ENCODE data around the gene AIRE. TPM values are rescaled to one million over a fixed set of nuclear protein-coding genes. Genes with fewer than 3 reads are reported as not detected.

The AIRE gene
- total and polyA plus RNA-seq, 2 of the 13 experiments (the other 11 are each of a cell fraction or from before 2014, with no cell fraction given): not detected

DNA sequence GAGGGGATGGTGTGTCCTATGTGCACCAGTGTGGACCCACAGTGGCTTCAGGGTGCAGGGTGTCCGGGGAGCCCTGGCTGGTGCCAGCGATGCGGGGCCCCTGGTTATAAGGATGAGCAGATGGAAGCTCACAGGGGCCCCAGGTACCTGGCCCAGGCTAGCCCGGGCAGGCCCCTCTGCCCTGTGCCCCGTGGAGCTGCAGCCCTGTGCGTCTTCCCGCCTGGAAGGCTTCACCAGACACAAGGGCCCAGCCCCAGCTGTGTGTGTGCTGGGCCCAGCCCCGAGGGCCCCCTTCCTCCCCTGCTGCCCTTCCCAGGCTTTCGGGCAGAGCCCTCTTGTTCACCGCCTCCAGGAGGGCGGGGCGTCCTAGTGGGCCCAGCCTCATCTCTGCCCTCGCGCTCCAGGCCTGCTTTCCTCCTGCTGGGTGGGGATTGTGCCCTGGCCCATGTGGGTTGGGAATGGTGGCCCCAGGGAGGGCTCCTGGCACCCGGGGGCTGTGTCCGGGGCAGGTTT lies 30.1 kb downstream of the AIRE start:
- no TSS peak for BruUV-seq (replicated peaks)
- H4K20me1 ChIP-seq (ENCODE audit: insufficient read depth, low read length): no peaks in the 10 kb centered on the region
- no peak overlapping the region for H3K4me3 ChIP-seq (replicated peaks in 1 of 3; ENCODE audit: insufficient read depth in 1 of 3, low read depth in 2 of 3, low read length in 3 of 3)
- no peaks in the 10 kb centered on the region for H3K9me3 ChIP-seq (ENCODE audit: low read length)
- no peak overlapping the region for H3K4me2 ChIP-seq (ENCODE audit: low read depth, low read length)
- H3K36me3 ChIP-seq (replicated peaks in 1 of 2; ENCODE audit: control insufficient read depth in 1 of 2, insufficient read depth in 2 of 2, low read length in 2 of 2): peaks cover 38 to 59% of the 10 kb centered on the region in 2 experiments; a peak in 4 of 5 replicates
- H3K4me1 ChIP-seq (ENCODE audit: insufficient read depth, low read length): no peaks in the 10 kb centered on the region
- no peaks in the 10 kb centered on the region for H3K27me3 ChIP-seq (ENCODE audit: control insufficient read depth in 1 of 2, insufficient read depth in 2 of 2, low read length in 2 of 2)
- POLR2A ChIA-PET: no interaction called here
- FAIRE-seq: no peak
- H3K79me2 ChIP-seq (ENCODE audit: insufficient read depth, low read length): no peaks in the 10 kb centered on the region
- CTCF ChIA-PET (ENCODE audit: low intra/inter-chr PET ratio, low total read pairs): no interaction called here
- ATAC-seq: no peak
- DNase-seq (ENCODE audit: low spot score): no peak
- 83% methylated on average over 3 of the region's 16 CpGs for WGBS (ENCODE audit: low lambda C conversion rate)
- no peak overlapping the region for H2AFZ ChIP-seq (ENCODE audit: low read length)
- no peak overlapping the region for H3K9ac ChIP-seq (ENCODE audit: insufficient read depth, low read depth, low read length)
- H3K27ac ChIP-seq (ENCODE audit: extremely low read length, insufficient read depth, low read length): no peak overlapping the region
- intact Hi-C loops (cut with micrococcal nuclease; ENCODE audit: unreplicated experiment) (no loop called here), in situ Hi-C loops (cut with HindIII; ENCODE audit: extremely low pct_ligation_motif_present, low pct_unique_long_range_greater_than_20kb) (no loop called here)
- TF ChIP-seq ZFP82 (CRISPR knock-in tag; IDR thresholded peaks at IDR 0.05; ENCODE audit: borderline replicate concordance) (no peak), GRHL1 (CRISPR knock-in tag; conservative IDR thresholded peaks at IDR 0.05) (no peak), ASH2L (IDR thresholded peaks at IDR 0.05; ENCODE audit: insufficient read length, low read depth, low read length) (no peak), ZFP90 (CRISPR knock-in tag; IDR thresholded peaks at IDR 0.05; ENCODE audit: borderline replicate concordance) (no peak), CREM (IDR thresholded peaks at IDR 0.05) (no peak), CREM (CRISPR knock-in tag; IDR thresholded peaks at IDR 0.05) (no peak), ISX (CRISPR knock-in tag; conservative IDR thresholded peaks at IDR 0.05) (no peak), RBFOX2 (IDR thresholded peaks at IDR 0.05; ENCODE audit: low read depth, low read length) (0 out of 2 replicates have a peak, but pooled peaks have one; percentile 18), JUND (CRISPR knock-in tag; IDR thresholded peaks at IDR 0.05) (no peak), ZNF878 (CRISPR knock-in tag; IDR thresholded peaks at IDR 0.05) (no peak), ERF (CRISPR knock-in tag; IDR thresholded peaks at IDR 0.05) (no peak), CHCHD3 (CRISPR knock-in tag; IDR thresholded peaks at IDR 0.05) (no peak), RXRA (CRISPR knock-in tag; IDR thresholded peaks at IDR 0.05) (0 out of 2 replicates have a peak, but pooled peaks have one; percentile 13), ARID5B (CRISPR knock-in tag; IDR thresholded peaks at IDR 0.05) (no peak)
- TF ChIP-seq, protein P1, sequence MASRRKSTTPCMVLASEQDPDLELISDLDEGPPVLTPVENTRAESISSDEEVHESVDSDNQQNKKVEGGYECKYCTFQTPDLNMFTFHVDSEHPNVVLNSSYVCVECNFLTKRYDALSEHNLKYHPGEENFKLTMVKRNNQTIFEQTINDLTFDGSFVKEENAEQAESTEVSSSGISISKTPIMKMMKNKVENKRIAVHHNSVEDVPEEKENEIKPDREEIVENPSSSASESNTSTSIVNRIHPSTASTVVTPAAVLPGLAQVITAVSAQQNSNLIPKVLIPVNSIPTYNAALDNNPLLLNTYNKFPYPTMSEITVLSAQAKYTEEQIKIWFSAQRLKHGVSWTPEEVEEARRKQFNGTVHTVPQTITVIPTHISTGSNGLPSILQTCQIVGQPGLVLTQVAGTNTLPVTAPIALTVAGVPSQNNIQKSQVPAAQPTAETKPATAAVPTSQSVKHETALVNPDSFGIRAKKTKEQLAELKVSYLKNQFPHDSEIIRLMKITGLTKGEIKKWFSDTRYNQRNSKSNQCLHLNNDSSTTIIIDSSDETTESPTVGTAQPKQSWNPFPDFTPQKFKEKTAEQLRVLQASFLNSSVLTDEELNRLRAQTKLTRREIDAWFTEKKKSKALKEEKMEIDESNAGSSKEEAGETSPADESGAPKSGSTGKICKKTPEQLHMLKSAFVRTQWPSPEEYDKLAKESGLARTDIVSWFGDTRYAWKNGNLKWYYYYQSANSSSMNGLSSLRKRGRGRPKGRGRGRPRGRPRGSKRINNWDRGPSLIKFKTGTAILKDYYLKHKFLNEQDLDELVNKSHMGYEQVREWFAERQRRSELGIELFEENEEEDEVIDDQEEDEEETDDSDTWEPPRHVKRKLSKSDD (CRISPR knock-in tag; IDR thresholded peaks at IDR 0.05; ENCODE audit: low read depth): no peak

Measured in HepG2 (cell line).